ENCODE measurements around the gene KANK2. TPM values are rescaled to one million over a fixed set of nuclear protein-coding genes. Genes with fewer than 3 reads are reported as not detected.

KANK2 gene
- total RNA-seq, 6 experiments from 2014 or later, result 132 to 167 (median 156) TPM

DNA sequence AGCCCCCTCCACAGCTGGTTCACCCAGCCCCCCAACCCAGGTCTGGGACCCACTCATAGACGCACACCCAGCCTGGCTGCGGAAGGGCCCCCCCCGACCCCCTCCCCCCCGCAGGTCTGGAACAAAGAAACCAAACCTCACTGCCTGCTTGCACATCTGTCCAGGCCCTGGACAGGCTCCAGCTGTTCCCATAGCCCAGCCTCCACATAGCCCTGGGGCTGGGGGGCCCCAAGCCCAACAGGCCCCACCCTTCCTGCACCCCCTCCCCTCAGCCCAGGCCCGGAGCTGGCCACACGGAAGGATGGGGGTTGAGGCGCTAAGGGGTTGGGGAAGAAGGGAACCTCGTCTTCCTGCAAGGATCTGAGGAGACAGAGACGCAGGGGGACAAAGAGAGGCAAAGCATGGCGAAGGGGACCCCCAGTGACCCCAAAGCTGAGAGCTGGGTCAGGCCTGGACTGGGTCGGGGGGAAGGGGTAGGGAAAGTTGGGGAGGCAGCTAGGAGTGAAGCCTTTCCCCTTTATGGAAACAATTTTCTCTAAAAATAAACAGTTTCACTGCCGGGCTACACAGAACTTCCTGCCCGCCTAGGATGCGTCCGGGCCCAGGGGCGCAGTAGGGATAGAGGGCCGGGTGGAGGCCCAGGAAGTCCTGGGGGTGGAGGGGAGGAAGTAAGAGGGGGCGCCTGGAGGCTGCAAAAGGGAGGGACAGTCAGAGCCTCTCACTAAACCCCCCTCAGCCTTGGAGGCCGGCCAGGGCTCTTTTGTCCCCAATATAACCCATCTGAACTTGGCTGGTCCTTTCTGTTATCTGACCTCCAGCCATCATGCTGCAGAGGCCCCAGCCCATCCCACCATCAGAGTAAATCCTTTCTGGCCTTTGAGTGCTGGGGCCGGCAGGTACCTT is 2.4 kb downstream of the KANK2 start:
- Mint-ChIP-seq H3K4me3 (peak overlapping the region; percentile 88), H3K27ac (peak overlapping the region; percentile 81), H3K27me3 (ENCODE audit: insufficient read depth) (peaks cover 1% of the 10 kb centered on the region; the same call in 1 of the 2 replicates), H3K4me1 (ENCODE audit: low read depth) (peaks cover 40% of the 10 kb centered on the region), H3K36me3 (ENCODE audit: low read depth) (peaks cover 21% of the 10 kb centered on the region), H3K9me3 (peaks cover 5% of the 10 kb centered on the region)
- TF ChIP-seq, protein P1, sequence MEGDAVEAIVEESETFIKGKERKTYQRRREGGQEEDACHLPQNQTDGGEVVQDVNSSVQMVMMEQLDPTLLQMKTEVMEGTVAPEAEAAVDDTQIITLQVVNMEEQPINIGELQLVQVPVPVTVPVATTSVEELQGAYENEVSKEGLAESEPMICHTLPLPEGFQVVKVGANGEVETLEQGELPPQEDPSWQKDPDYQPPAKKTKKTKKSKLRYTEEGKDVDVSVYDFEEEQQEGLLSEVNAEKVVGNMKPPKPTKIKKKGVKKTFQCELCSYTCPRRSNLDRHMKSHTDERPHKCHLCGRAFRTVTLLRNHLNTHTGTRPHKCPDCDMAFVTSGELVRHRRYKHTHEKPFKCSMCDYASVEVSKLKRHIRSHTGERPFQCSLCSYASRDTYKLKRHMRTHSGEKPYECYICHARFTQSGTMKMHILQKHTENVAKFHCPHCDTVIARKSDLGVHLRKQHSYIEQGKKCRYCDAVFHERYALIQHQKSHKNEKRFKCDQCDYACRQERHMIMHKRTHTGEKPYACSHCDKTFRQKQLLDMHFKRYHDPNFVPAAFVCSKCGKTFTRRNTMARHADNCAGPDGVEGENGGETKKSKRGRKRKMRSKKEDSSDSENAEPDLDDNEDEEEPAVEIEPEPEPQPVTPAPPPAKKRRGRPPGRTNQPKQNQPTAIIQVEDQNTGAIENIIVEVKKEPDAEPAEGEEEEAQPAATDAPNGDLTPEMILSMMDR (IDR thresholded peaks at IDR 0.05), result no peak
- DNase-seq, result no peak

DNA sequence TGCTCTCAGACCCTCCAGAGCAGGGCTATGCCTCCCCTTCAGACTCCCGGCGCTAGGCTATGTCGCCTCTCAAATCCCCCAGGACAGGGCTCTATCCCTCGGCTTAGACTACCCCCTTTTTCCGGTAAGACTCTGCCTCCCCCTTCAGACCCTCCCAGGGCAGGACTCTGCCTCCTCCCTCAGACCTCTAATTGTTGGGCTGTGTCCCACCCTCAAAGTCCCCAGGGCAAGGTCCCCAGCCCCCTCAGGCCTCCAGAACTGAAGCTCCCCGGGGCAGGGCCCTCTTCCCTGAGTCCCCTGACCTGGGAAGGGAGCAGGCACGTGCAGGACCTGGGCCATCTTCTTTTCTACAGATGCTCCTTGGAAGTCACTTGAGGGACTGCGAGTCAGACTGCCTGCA is 3.2 kb downstream of the KANK2 start:
- Mint-ChIP-seq H3K9me3 (peaks cover 5% of the 10 kb centered on the region), H3K27ac (peak overlapping the region; percentile 52; the same call in 1 of the 2 replicates), H3K4me1 (ENCODE audit: low read depth) (peaks cover 48% of the 10 kb centered on the region), H3K36me3 (ENCODE audit: low read depth) (peaks cover 23% of the 10 kb centered on the region), H3K27me3 (ENCODE audit: insufficient read depth) (peaks cover 1% of the 10 kb centered on the region; the same call in 1 of the 2 replicates), H3K4me3 (peak overlapping the region; percentile 42; the same call in 1 of the 2 replicates)
- no peak for DNase-seq
- TF ChIP-seq, protein P1 (IDR thresholded peaks at IDR 0.05), result no peak

- no peak overlapping the region for H3K4me3 Mint-ChIP-seq
Measured at GRCh38 chr19:11192957-11193939, 4.1 kb downstream of the KANK2 start.

GRCh38 chr19:11191934-11192333 is 5.4 kb downstream of the KANK2 start:
- H3K9me3 Mint-ChIP-seq, result peaks cover 5% of the 10 kb centered on the region
- H3K27ac Mint-ChIP-seq, result peak overlapping the region; percentile 82
- H3K4me1 Mint-ChIP-seq (ENCODE audit: low read depth), result peaks cover 52% of the 10 kb centered on the region
- peaks cover 36% of the 10 kb centered on the region for H3K36me3 Mint-ChIP-seq (ENCODE audit: low read depth)
- H3K27me3 Mint-ChIP-seq (ENCODE audit: insufficient read depth), result no peaks in the 10 kb centered on the region; the same call in 1 of the 2 replicates
- peak overlapping the region; percentile 59 for H3K4me3 Mint-ChIP-seq
- TF ChIP-seq, protein P1 (IDR thresholded peaks at IDR 0.05), result no peak
- no peak for DNase-seq

More at GRCh38 chr19:11192957-11193939, 4.1 kb downstream of the KANK2 start:
- Mint-ChIP-seq H3K27me3 (ENCODE audit: insufficient read depth) (no peaks in the 10 kb centered on the region; the same call in 1 of the 2 replicates), H3K4me1 (ENCODE audit: low read depth) (peaks cover 51% of the 10 kb centered on the region), H3K36me3 (ENCODE audit: low read depth) (peaks cover 25% of the 10 kb centered on the region), H3K9me3 (peaks cover 5% of the 10 kb centered on the region), H3K27ac (no peak overlapping the region)
- DNase-seq, result no peak
- TF ChIP-seq, protein P1 (IDR thresholded peaks at IDR 0.05), result no peak

DNA sequence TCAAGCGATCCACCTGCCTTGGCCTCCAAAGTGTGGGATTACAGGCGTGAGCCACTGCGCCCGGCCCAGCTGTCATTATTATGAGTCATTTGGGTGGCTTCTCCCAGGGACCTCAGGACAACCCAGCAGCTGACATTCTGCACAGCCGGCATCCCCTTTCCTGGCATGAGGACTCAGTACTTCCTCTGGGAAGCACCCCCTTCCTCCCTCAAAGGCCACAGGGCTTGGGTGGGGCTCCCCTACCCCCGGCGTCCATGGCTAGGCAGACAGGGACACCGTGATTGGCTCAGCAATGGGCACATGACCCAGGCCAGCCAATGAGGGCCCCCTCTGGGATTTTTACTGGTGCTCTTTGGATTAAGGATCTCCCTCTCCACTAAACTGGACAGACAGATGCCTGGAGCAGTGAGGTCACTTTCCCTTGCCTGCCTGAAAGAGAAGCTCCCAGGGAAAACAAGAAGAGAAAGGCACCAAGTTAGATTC is 6.0 kb downstream of the KANK2 start:
- TF ChIP-seq, protein P1 (IDR thresholded peaks at IDR 0.05), result no peak
- peak; percentile 86 for DNase-seq
- H3K27ac Mint-ChIP-seq, result peak overlapping the region; percentile 82
- peaks cover 49% of the 10 kb centered on the region for H3K4me1 Mint-ChIP-seq (ENCODE audit: low read depth)
- H3K27me3 Mint-ChIP-seq (ENCODE audit: insufficient read depth), result no peaks in the 10 kb centered on the region; the same call in 1 of the 2 replicates
- H3K4me3 Mint-ChIP-seq, result peak overlapping the region; percentile 59
- peaks cover 5% of the 10 kb centered on the region for H3K9me3 Mint-ChIP-seq
- peaks cover 42% of the 10 kb centered on the region for H3K36me3 Mint-ChIP-seq (ENCODE audit: low read depth)
